HEK293 (cell line): ENCODE measurements around the gene PLA2G4A.

ENCODE experiments used
- CTCF ChIA-PET: fragments of 350-600 bp; formaldehyde crosslinking; extraction: SDS; loops from one replicate; lab custom pipeline; 2021; ENCODE audit warnings: antibody characterized with exemption; lab: Yijun Ruan, JAX
- POLR2A ChIA-PET: fragments of 300-600 bp; formaldehyde crosslinking; extraction: SDS; loops from one replicate; lab custom pipeline; 2020; ENCODE audit warnings: antibody characterized with exemption, inconsistent platforms; lab: Yijun Ruan, JAX
- H3K27ac ChIP-seq: fragments of 200-500 bp; sonication (Bioruptor generic); 2 replicates; pipeline ENCODE4 v1.5.1; 2014; ENCODE audit warnings: low read depth, low read length, control low read depth, inconsistent platforms; ENCODE audit errors: extremely low read depth
- H3K36me3 ChIP-seq, 2 experiments: fragments of 200-500 bp in 1 of 2; sonication (Bioruptor generic) in 1 of 2; 1 replicate in 1 of 2; 2 replicates in 1 of 2; pipeline ENCODE4 v1.5.1; 2014 to 2017; ENCODE audit warnings: inconsistent platforms in 2 of 2, low read length in 2 of 2; ENCODE audit not compliant: control insufficient read depth in 2 of 2, insufficient read depth in 1 of 2
- H3K4me1 ChIP-seq: fragments of 200-500 bp; sonication (Bioruptor generic); 2 replicates; pipeline ENCODE4 v1.5.1; 2014; ENCODE audit warnings: mild to moderate bottlenecking, low read length, inconsistent platforms; ENCODE audit not compliant: control insufficient read depth, insufficient read depth
- H3K4me3 ChIP-seq: 2 replicates; pipeline ENCODE4 v1.5.1; 2011; ENCODE audit warnings: low read depth, mild to moderate bottlenecking, control low read depth, low read length, moderate library complexity
- H3K9me3 ChIP-seq: fragments of 200-500 bp; sonication (Bioruptor generic); 2 replicates; pipeline ENCODE4 v1.5.1; 2014; ENCODE audit warnings: low read depth, low read length, inconsistent platforms; ENCODE audit not compliant: control insufficient read depth, insufficient read depth
- HOXD13 ChIP-seq: sonication (generic); formaldehyde crosslinking; IDR thresholded peaks from 2 replicates; pipeline ENCODE4 v1.8.0; 2022; ENCODE audit warnings: missing genetic modification reagents, borderline replicate concordance
- KLF7 ChIP-seq: fragments of 450-650 bp; formaldehyde crosslinking; IDR thresholded peaks from 2 replicates; pipeline ENCODE4 v1.5.1; 2016; ENCODE audit warnings: missing biosample characterization, missing genetic modification characterization, borderline replicate concordance
- KLF9 ChIP-seq: fragments of 450-650 bp; formaldehyde crosslinking; IDR thresholded peaks from 2 replicates; pipeline ENCODE4 v1.5.1; 2016; ENCODE audit warnings: missing biosample characterization, missing genetic modification characterization, low read depth
- SP7 ChIP-seq: fragments of 450-650 bp; formaldehyde crosslinking; IDR thresholded peaks from 2 replicates; pipeline ENCODE4 v1.5.1; 2016; ENCODE audit warnings: missing biosample characterization, missing genetic modification characterization
- WT1 ChIP-seq: fragments of 450-650 bp; formaldehyde crosslinking; IDR thresholded peaks from 2 replicates; pipeline ENCODE4 v1.5.1; 2016; ENCODE audit warnings: missing biosample characterization, missing genetic modification characterization
- ZBTB6 ChIP-seq: fragments of 450-650 bp; formaldehyde crosslinking; IDR thresholded peaks from 2 replicates; pipeline ENCODE4 v1.5.1; 2017; ENCODE audit warnings: missing biosample characterization, missing genetic modification characterization
- ZFP41 ChIP-seq: fragments of 450-650 bp; formaldehyde crosslinking; IDR thresholded peaks from 2 replicates; pipeline ENCODE4 v1.5.1; 2016; ENCODE audit warnings: missing biosample characterization, missing genetic modification characterization, borderline replicate concordance
- ZNF133 ChIP-seq: fragments of 450-650 bp; formaldehyde crosslinking; IDR thresholded peaks from 2 replicates; pipeline ENCODE4 v1.5.1; 2016; ENCODE audit warnings: missing biosample characterization, missing genetic modification characterization
- ZNF16 ChIP-seq: fragments of 450-650 bp; formaldehyde crosslinking; IDR thresholded peaks from 2 replicates; pipeline ENCODE4 v1.5.1; 2016; ENCODE audit warnings: low read depth, missing biosample characterization, missing genetic modification characterization
- ZNF221 ChIP-seq: fragments of 450-650 bp; formaldehyde crosslinking; IDR thresholded peaks from 2 replicates; pipeline ENCODE4 v1.5.1; 2017; ENCODE audit warnings: missing biosample characterization, missing genetic modification characterization, borderline replicate concordance
- ZNF549 ChIP-seq: fragments of 450-650 bp; IDR thresholded peaks from 2 replicates; pipeline ENCODE4 v1.5.1; 2018; ENCODE audit warnings: missing biosample characterization, missing genetic modification characterization, mild to moderate bottlenecking, inconsistent platforms, moderate library complexity
- ZNF560 ChIP-seq: fragments of 450-650 bp; formaldehyde crosslinking; IDR thresholded peaks from 2 replicates; pipeline ENCODE4 v1.5.1; 2017; ENCODE audit warnings: missing biosample characterization, missing genetic modification characterization, borderline replicate concordance
- ZNF658 ChIP-seq: fragments of 450-650 bp; formaldehyde crosslinking; IDR thresholded peaks from 2 replicates; pipeline ENCODE4; 2016; ENCODE audit warnings: missing biosample characterization, missing genetic modification characterization
- ZNF664 ChIP-seq: fragments of 450-650 bp; formaldehyde crosslinking; IDR thresholded peaks from 2 replicates; pipeline ENCODE4 v1.5.1; 2016; ENCODE audit warnings: missing biosample characterization, missing genetic modification characterization
- ZNF677 ChIP-seq: fragments of 450-650 bp; IDR thresholded peaks from 2 replicates; pipeline ENCODE4 v1.5.0; 2018; ENCODE audit warnings: missing biosample characterization, mild to moderate bottlenecking, missing genetic modification characterization, moderate library complexity
- ZSCAN16 ChIP-seq: fragments of 450-650 bp; formaldehyde crosslinking; IDR thresholded peaks from 2 replicates; pipeline ENCODE4 v1.5.1; 2016; ENCODE audit warnings: missing biosample characterization, missing genetic modification characterization
- ZSCAN5A ChIP-seq: fragments of 450-650 bp; formaldehyde crosslinking; IDR thresholded peaks from 2 replicates; pipeline ENCODE4 v1.5.1; 2016; ENCODE audit warnings: missing biosample characterization, missing genetic modification characterization
- TF ChIP-seq, protein P1 (sequence below): fragments of 450-650 bp; formaldehyde crosslinking; IDR thresholded peaks from 2 replicates; pipeline ENCODE4 v1.5.1; 2016; ENCODE audit warnings: missing biosample characterization, missing genetic modification characterization
- TF ChIP-seq, protein P2 (sequence below): sonication (generic); formaldehyde crosslinking; IDR thresholded peaks from 2 replicates; pipeline ENCODE4 v1.8.1; 2022; ENCODE audit warnings: mild to moderate bottlenecking, moderate library complexity, missing genetic modification reagents

Gene PLA2G4A

GRCh38 chr1:186785503-186785902, 43.2 kb upstream of the PLA2G4A start:
- ChIA-PET CTCF (interaction anchor here (1.2 kb wide), 1 partner anchor 83 kb away, joined by 3 read pairs; no protein-coding TSS in a partner anchor), POLR2A (no interaction called here)
- Histone ChIP-seq H3K27ac (no peak overlapping the region), H3K4me3 (no peak overlapping the region), H3K36me3 (no peaks in the 10 kb centered on the region), H3K9me3 (no peaks in the 10 kb centered on the region), H3K4me1 (no peaks in the 10 kb centered on the region)
- TF ChIP-seq HOXD13, result no peak
- TF ChIP-seq ZNF658 (tag by site-specific recombination), result no peak
- no peak for TF ChIP-seq WT1
- TF ChIP-seq SP7 (tag by site-specific recombination), result no peak
- no peak for TF ChIP-seq KLF7 (tag by site-specific recombination)
- no peak for TF ChIP-seq ZSCAN5A (tag by site-specific recombination)
- TF ChIP-seq, protein P1, sequence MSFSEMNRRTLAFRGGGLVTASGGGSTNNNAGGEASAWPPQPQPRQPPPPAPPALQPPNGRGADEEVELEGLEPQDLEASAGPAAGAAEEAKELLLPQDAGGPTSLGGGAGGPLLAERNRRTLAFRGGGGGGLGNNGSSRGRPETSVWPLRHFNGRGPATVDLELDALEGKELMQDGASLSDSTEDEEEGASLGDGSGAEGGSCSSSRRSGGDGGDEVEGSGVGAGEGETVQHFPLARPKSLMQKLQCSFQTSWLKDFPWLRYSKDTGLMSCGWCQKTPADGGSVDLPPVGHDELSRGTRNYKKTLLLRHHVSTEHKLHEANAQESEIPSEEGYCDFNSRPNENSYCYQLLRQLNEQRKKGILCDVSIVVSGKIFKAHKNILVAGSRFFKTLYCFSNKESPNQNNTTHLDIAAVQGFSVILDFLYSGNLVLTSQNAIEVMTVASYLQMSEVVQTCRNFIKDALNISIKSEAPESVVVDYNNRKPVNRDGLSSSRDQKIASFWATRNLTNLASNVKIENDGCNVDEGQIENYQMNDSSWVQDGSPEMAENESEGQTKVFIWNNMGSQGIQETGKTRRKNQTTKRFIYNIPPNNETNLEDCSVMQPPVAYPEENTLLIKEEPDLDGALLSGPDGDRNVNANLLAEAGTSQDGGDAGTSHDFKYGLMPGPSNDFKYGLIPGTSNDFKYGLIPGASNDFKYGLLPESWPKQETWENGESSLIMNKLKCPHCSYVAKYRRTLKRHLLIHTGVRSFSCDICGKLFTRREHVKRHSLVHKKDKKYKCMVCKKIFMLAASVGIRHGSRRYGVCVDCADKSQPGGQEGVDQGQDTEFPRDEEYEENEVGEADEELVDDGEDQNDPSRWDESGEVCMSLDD (tag by site-specific recombination), result no peak
- TF ChIP-seq ZBTB6 (tag by site-specific recombination), result no peak
- TF ChIP-seq ZNF221 (tag by site-specific recombination), result no peak
- TF ChIP-seq ZNF677 (tag by site-specific recombination), result no peak
- TF ChIP-seq, protein P2, sequence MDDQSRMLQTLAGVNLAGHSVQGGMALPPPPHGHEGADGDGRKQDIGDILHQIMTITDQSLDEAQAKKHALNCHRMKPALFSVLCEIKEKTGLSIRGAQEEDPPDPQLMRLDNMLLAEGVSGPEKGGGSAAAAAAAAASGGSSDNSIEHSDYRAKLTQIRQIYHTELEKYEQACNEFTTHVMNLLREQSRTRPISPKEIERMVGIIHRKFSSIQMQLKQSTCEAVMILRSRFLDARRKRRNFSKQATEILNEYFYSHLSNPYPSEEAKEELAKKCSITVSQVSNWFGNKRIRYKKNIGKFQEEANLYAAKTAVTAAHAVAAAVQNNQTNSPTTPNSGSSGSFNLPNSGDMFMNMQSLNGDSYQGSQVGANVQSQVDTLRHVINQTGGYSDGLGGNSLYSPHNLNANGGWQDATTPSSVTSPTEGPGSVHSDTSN (CRISPR knock-in tag), result no peak
- no peak for TF ChIP-seq ZSCAN16 (tag by site-specific recombination)
- TF ChIP-seq ZNF16 (tag by site-specific recombination), result no peak
- no peak for TF ChIP-seq ZNF133
- TF ChIP-seq ZFP41, result no peak

GRCh38 chr1:186790101-186790500, 38.6 kb upstream of the PLA2G4A start:
- POLR2A ChIA-PET, result no interaction called here

More at GRCh38 chr1:186790101-186790500, 38.6 kb upstream of the PLA2G4A start:
- no peaks in the 10 kb centered on the region for H3K36me3 ChIP-seq
- TF ChIP-seq ZNF549 (tag by site-specific recombination), result no peak
- no peak for TF ChIP-seq ZNF560 (tag by site-specific recombination)
- TF ChIP-seq ZNF664 (tag by site-specific recombination), result peak; percentile 87
- no peak for TF ChIP-seq KLF9 (tag by site-specific recombination)
- TF ChIP-seq, all 188 proteins: peak for 1
- H3K27ac ChIP-seq, result no peak overlapping the region
- no peaks in the 10 kb centered on the region for H3K9me3 ChIP-seq
- no peak overlapping the region for H3K4me3 ChIP-seq
- CTCF ChIA-PET, result no interaction called here
- H3K4me1 ChIP-seq, result no peaks in the 10 kb centered on the region
